Measurements from ENCODE around the gene PCCA. TPM values are rescaled to one million over a fixed set of nuclear protein-coding genes. Genes with fewer than 3 reads are reported as not detected.

PCCA gene
- total and polyA plus RNA-seq, 2 donors (not counting 3 experiments of a cell fraction or from before 2014, with no cell fraction given) = 5.7 to 20.2 TPM

GRCh38 chr13:100039740-100040139 is 49.2 kb upstream of the PCCA start:
- Histone ChIP-seq H3K9me3 (replicated peaks; ENCODE audit: control insufficient read depth, insufficient read depth, low read length) (no peaks in the 10 kb centered on the region), H3K36me3 (ENCODE audit: control insufficient read depth in 2 of 2, extremely low read depth in 1 of 2, insufficient read depth in 2 of 2, low read length in 2 of 2) (no peaks in the 10 kb centered on the region), H3K79me2 (ENCODE audit: control insufficient read depth, insufficient read depth, low read length) (no peaks in the 10 kb centered on the region), H3K27me3 (ENCODE audit: control insufficient read depth in 2 of 2, insufficient read depth in 2 of 2, low read length in 2 of 2) (no peaks in the 10 kb centered on the region), H3K27ac (ENCODE audit: insufficient read depth, low read depth, low read length) (no peak overlapping the region), H3K4me3 (replicated peaks in 1 of 3; ENCODE audit: insufficient read depth in 1 of 3, low read depth in 1 of 3, low read length in 3 of 3) (no peak overlapping the region), H3K9ac (replicated peaks; ENCODE audit: extremely low read depth, insufficient read depth, low read length) (no peak overlapping the region), H3K9me1 (replicated peaks; ENCODE audit: control insufficient read depth, extremely low read depth, insufficient read depth, low read length) (no peaks in the 10 kb centered on the region), H4K20me1 (replicated peaks; ENCODE audit: control insufficient read depth, extremely low read depth, insufficient read depth, low read length) (no peaks in the 10 kb centered on the region), H2AFZ (ENCODE audit: low read depth, low read length) (no peak overlapping the region), H3K4me2 (ENCODE audit: insufficient read depth, low read length) (no peak overlapping the region), H3K4me1 (ENCODE audit: control insufficient read depth, extremely low read depth, insufficient read depth, low read length) (no peaks in the 10 kb centered on the region)
- ChIA-PET POLR2A (no interaction called here), CTCF (interaction anchor here (4.3 kb wide), 1 partner anchor 196 kb away, joined by 21 read pairs; no protein-coding TSS in a partner anchor)
- BruUV-seq (replicated peaks) = no TSS peak
- dilution Hi-C loops (cut with MboI; ENCODE audit: extremely low pct_ligation_motif_present, low sequenced_read_pairs) = no loop called here
- intact Hi-C loops (cut with micrococcal nuclease) = loop anchor here (10.0 kb wide), 1 partner anchor 475 kb away; no protein-coding TSS in a partner anchor
- FAIRE-seq (no peak), DNase-seq (ENCODE audit: low read depth, low spot score) (no peak)
- no peak for TF ChIP-seq MAX (IDR thresholded peaks at IDR 0.05; ENCODE audit: insufficient read depth, insufficient read length)
- TF ChIP-seq MYC (IDR thresholded peaks at IDR 0.05; ENCODE audit: low read depth, low read length) = no peak
- no peak for TF ChIP-seq EZH2 (IDR thresholded peaks at IDR 0.05; ENCODE audit: borderline replicate concordance, low read depth, low read length, severe bottlenecking)
- TF ChIP-seq POLR2A (IDR thresholded peaks at IDR 0.05; ENCODE audit: low read depth, low read length) = no peak
- no peak for TF ChIP-seq FOS (IDR thresholded peaks at IDR 0.05; ENCODE audit: borderline replicate concordance, insufficient read depth, low read length)
- TF ChIP-seq JUN (IDR thresholded peaks at IDR 0.05; ENCODE audit: borderline replicate concordance, insufficient read depth, insufficient read length, low read depth) = no peak
- TF ChIP-seq POLR2AphosphoS5 (IDR thresholded peaks at IDR 0.05; ENCODE audit: insufficient read depth, low read depth, low read length) = no peak
- no peak for TF ChIP-seq GATA2 (IDR thresholded peaks at IDR 0.05; ENCODE audit: insufficient read depth, insufficient read length, low read depth, low read length)
- no peak for TF ChIP-seq CTCF (IDR thresholded peaks at IDR 0.05; ENCODE audit: extremely low read depth in 1 of 2, insufficient read depth in 1 of 2, low read depth in 1 of 2, low read length in 2 of 2)
